DOHH2 (cell line): ENCODE results near the gene PTGES.

Experiments used
- H3F3A ChIP-seq: fragments of 200-600 bp; sonication (generic), shearing (Covaris generic); 2 replicates; pipeline ENCODE4 v1.6.0; 2016; ENCODE audit warnings: antibody characterized with exemption, mild to moderate bottlenecking; ENCODE audit not compliant: control insufficient read depth, insufficient read depth
- H3K27ac ChIP-seq: fragments of 200-600 bp; sonication (generic); 2 replicates; pipeline ENCODE4 v1.5.1; 2014; ENCODE audit warnings: low read depth, mild to moderate bottlenecking, low read length, moderate library complexity
- H3K27me3 ChIP-seq: fragments of 200-600 bp; sonication (generic); 2 replicates; pipeline ENCODE4 v1.6.1; 2014; ENCODE audit warnings: mild to moderate bottlenecking, low read length, mixed read lengths; ENCODE audit not compliant: control insufficient read depth
- H3K36me3 ChIP-seq: fragments of 200-600 bp; sonication (generic); 2 replicates; pipeline ENCODE4 v1.6.1; 2014; ENCODE audit warnings: mild to moderate bottlenecking, low read length, moderate library complexity, mixed read lengths; ENCODE audit not compliant: control insufficient read depth
- H3K4me1 ChIP-seq: fragments of 200-600 bp; sonication (generic); 2 replicates; pipeline ENCODE4 v1.6.1; 2014; ENCODE audit warnings: mild to moderate bottlenecking, low read length, mixed read lengths; ENCODE audit not compliant: control insufficient read depth
- H3K4me2 ChIP-seq: fragments of 200-600 bp; sonication (generic); 2 replicates; pipeline ENCODE4 v1.6.0; 2014; ENCODE audit warnings: mild to moderate bottlenecking, low read length, moderate library complexity
- H3K4me3 ChIP-seq: fragments of 200-600 bp; sonication (generic); 2 replicates; pipeline ENCODE4 v1.5.1; 2014; ENCODE audit warnings: mild to moderate bottlenecking, low read length, mixed read lengths
- H3K79me2 ChIP-seq: fragments of 200-600 bp; sonication (generic); 2 replicates; pipeline ENCODE4 v1.6.1; 2014; ENCODE audit warnings: mild to moderate bottlenecking, low read length, mixed read lengths; ENCODE audit not compliant: control insufficient read depth
- H3K9me2 ChIP-seq: fragments of 200-600 bp; sonication (generic); replicated peaks from 2 replicates; pipeline ENCODE4 v1.6.1; 2014; ENCODE audit warnings: mild to moderate bottlenecking, low read length, mixed read lengths; ENCODE audit not compliant: control insufficient read depth
- H3K9me3 ChIP-seq: fragments of 200-600 bp; sonication (generic); 2 replicates; pipeline ENCODE4 v1.6.1; 2014; ENCODE audit warnings: antibody characterized with exemption, low read length, mixed read lengths; ENCODE audit not compliant: control insufficient read depth, insufficient read depth
- H4K20me1 ChIP-seq: fragments of 200-600 bp; sonication (generic); 2 replicates; pipeline ENCODE4 v1.6.0; 2014; ENCODE audit warnings: low read depth, mild to moderate bottlenecking, antibody characterized with exemption, low read length, moderate library complexity; ENCODE audit not compliant: control insufficient read depth, insufficient read depth
- CTCF ChIP-seq: fragments of 200-600 bp; sonication (generic); IDR thresholded peaks from one replicate; pipeline ENCODE4 v1.5.1; 2014; ENCODE audit warnings: antibody characterized with exemption, mild to moderate bottlenecking, low read depth, low read length; ENCODE audit not compliant: poor library complexity, severe bottlenecking
- EZH2phosphoT487 ChIP-seq: fragments of 200-600 bp; sonication (generic); IDR thresholded peaks from 2 replicates; pipeline ENCODE4 v1.6.1; 2017; ENCODE audit warnings: borderline replicate concordance, mild to moderate bottlenecking, antibody characterized with exemption, low read length, moderate library complexity, mixed read lengths

The PTGES gene

GRCh38 chr9:129769669-129770068, 16.8 kb upstream of the PTGES start:
- Histone ChIP-seq H4K20me1 (no peaks in the 10 kb centered on the region), H3K36me3 (no peaks in the 10 kb centered on the region), H3K4me3 (no peak overlapping the region), H3K9me2 (no peaks in the 10 kb centered on the region), H3K4me1 (no peaks in the 10 kb centered on the region), H3K27ac (no peak overlapping the region), H3K79me2 (no peaks in the 10 kb centered on the region), H3K9me3 (no peaks in the 10 kb centered on the region), H3F3A (no peaks in the 10 kb centered on the region), H3K4me2 (no peak overlapping the region), H3K27me3 (peaks cover 2% of the 10 kb centered on the region; the same call in 1 of the 2 replicates)
- TF ChIP-seq CTCF (no peak), EZH2phosphoT487 (no peak)

- no peaks in the 10 kb centered on the region for H3K9me2 ChIP-seq
- H3K4me3 ChIP-seq, result no peak overlapping the region
- H3K27me3 ChIP-seq, result peaks cover 2% of the 10 kb centered on the region; the same call in 1 of the 2 replicates
- H3K9me3 ChIP-seq, result no peaks in the 10 kb centered on the region
- no peaks in the 10 kb centered on the region for H3F3A ChIP-seq
- H3K36me3 ChIP-seq, result no peaks in the 10 kb centered on the region
- H4K20me1 ChIP-seq, result no peaks in the 10 kb centered on the region
- no peak overlapping the region for H3K27ac ChIP-seq
- TF ChIP-seq EZH2phosphoT487 (no peak), CTCF (no peak)
- no peaks in the 10 kb centered on the region for H3K79me2 ChIP-seq
- H3K4me1 ChIP-seq, result no peaks in the 10 kb centered on the region
- no peak overlapping the region for H3K4me2 ChIP-seq
These were observed 15.6 kb upstream of the PTGES start for GRCh38 chr9:129768486-129768885.

- TF ChIP-seq EZH2phosphoT487 (no peak), CTCF (no peak)
- Histone ChIP-seq H3K4me3 (no peak overlapping the region), H3F3A (no peaks in the 10 kb centered on the region), H3K27ac (no peak overlapping the region), H4K20me1 (no peaks in the 10 kb centered on the region), H3K9me2 (no peaks in the 10 kb centered on the region), H3K79me2 (no peaks in the 10 kb centered on the region), H3K27me3 (peaks cover 11% of the 10 kb centered on the region), H3K36me3 (no peaks in the 10 kb centered on the region), H3K4me2 (no peak overlapping the region), H3K9me3 (no peaks in the 10 kb centered on the region), H3K4me1 (no peaks in the 10 kb centered on the region)
These were observed 13.0 kb upstream of the PTGES start for GRCh38 chr9:129765764-129766317.
